ENCODE data around the gene SMC2.

The SMC2 gene

GRCh38 chr9:104093647-104094533, at the start of gene SMC2:
TSS of gene SMC2 (plus strand) at chr9:104094309. CDS start at chr9:104095385, 1,076 bp downstream.
- 0 out of 2 replicates have a peak, but pooled peaks have one; percentile 27 for TF ChIP-seq FOXM1 (IDR thresholded peaks at IDR 0.05; ENCODE audit: borderline replicate concordance, low read depth)
- TF ChIP-seq, protein P1, sequence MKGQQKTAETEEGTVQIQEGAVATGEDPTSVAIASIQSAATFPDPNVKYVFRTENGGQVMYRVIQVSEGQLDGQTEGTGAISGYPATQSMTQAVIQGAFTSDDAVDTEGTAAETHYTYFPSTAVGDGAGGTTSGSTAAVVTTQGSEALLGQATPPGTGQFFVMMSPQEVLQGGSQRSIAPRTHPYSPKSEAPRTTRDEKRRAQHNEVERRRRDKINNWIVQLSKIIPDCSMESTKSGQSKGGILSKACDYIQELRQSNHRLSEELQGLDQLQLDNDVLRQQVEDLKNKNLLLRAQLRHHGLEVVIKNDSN (IDR thresholded peaks at IDR 0.05) = no peak
- no peak for TF ChIP-seq NFIC (IDR thresholded peaks at IDR 0.05)
- peak; percentile 63 for TF ChIP-seq YY1 (IDR thresholded peaks at IDR 0.05; ENCODE audit: low read depth)
- no peak for TF ChIP-seq CEBPB (IDR thresholded peaks at IDR 0.05)
- no peak for TF ChIP-seq EP300 (IDR thresholded peaks at IDR 0.05; ENCODE audit: borderline replicate concordance)
- TF ChIP-seq TAF1 (IDR thresholded peaks at IDR 0.05; ENCODE audit: low read depth) = peak; percentile 85
- TF ChIP-seq ZBTB7A (IDR thresholded peaks at IDR 0.05; ENCODE audit: low read depth) = no peak
- TF ChIP-seq CREB1 (IDR thresholded peaks at IDR 0.05; ENCODE audit: low read depth) = no peak
- peak; percentile 8; the same call in 1 of the 2 replicates for TF ChIP-seq TCF12 (IDR thresholded peaks at IDR 0.05; ENCODE audit: low read depth)
- no peak for TF ChIP-seq RAD21 (IDR thresholded peaks at IDR 0.05; ENCODE audit: low read depth)
- TF ChIP-seq TEAD4 (IDR thresholded peaks at IDR 0.05) = no peak
- no peak for TF ChIP-seq EGR1 (IDR thresholded peaks at IDR 0.05)
- no peak for TF ChIP-seq REST (IDR thresholded peaks at IDR 0.05; ENCODE audit: low read depth)
- peak; percentile 57 for TF ChIP-seq MAX (IDR thresholded peaks at IDR 0.05)

DNA sequence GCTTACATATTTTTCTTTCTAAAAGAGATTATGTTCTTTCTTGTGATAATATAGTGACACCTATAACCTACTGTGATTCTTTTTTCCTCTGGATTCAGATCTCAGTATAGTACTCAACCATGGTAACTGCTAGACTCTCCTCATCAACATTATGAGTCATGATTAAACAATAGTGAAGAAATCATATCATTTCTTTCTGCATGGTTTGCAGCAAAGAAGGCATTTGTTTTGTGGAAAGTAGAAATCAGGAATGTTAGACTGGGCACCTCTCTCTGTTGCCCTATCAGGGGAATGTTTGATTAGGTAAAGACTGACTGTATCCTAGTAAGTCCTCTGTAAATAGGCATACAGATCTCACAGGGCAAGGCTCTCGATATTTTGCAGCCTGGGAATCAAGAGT, 25.6 kb upstream of the SMC2 start:
- TF ChIP-seq REST (IDR thresholded peaks at IDR 0.05; ENCODE audit: low read depth) = no peak
- no peak for TF ChIP-seq RAD21 (IDR thresholded peaks at IDR 0.05; ENCODE audit: low read depth)
- no peak for TF ChIP-seq TCF12 (IDR thresholded peaks at IDR 0.05; ENCODE audit: low read depth)

GRCh38 chr9:104069288-104069687, 24.8 kb upstream of the SMC2 start:
- TF ChIP-seq NFIC (IDR thresholded peaks at IDR 0.05) = no peak
- TF ChIP-seq, protein P1 (IDR thresholded peaks at IDR 0.05) = no peak
- no peak for TF ChIP-seq TCF12 (IDR thresholded peaks at IDR 0.05; ENCODE audit: low read depth)
- no peak for TF ChIP-seq FOXM1 (IDR thresholded peaks at IDR 0.05; ENCODE audit: borderline replicate concordance, low read depth)
- no peak for TF ChIP-seq CREB1 (IDR thresholded peaks at IDR 0.05; ENCODE audit: low read depth)
- no peak for TF ChIP-seq YY1 (IDR thresholded peaks at IDR 0.05; ENCODE audit: low read depth)
- no peak for TF ChIP-seq TAF1 (IDR thresholded peaks at IDR 0.05; ENCODE audit: low read depth)
- TF ChIP-seq MAX (IDR thresholded peaks at IDR 0.05) = no peak
- no peak for TF ChIP-seq EP300 (IDR thresholded peaks at IDR 0.05; ENCODE audit: borderline replicate concordance)
- TF ChIP-seq RAD21 (IDR thresholded peaks at IDR 0.05; ENCODE audit: low read depth) = no peak
- no peak for TF ChIP-seq REST (IDR thresholded peaks at IDR 0.05; ENCODE audit: low read depth)
- TF ChIP-seq TEAD4 (IDR thresholded peaks at IDR 0.05) = no peak
- TF ChIP-seq EGR1 (IDR thresholded peaks at IDR 0.05) = no peak

DNA sequence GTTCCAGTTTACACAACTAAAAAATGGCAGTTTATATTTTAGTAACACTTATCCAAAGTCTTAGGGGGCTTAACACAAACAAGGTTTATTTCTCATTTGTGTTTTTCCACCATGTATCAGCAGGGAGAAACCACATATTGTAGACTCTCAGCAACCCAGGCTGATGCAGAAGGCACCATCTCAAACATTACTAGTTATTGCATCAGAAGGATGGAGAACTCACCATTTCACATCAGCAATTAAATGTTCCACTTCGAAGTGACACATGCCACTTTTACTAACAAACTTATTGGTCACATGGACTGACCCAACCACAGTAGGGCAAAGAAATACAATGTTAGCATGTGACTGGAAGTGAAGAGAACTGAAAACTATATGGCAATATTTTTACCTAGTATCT, 22.5 kb upstream of the SMC2 start:
- TF ChIP-seq REST (IDR thresholded peaks at IDR 0.05; ENCODE audit: low read depth) = no peak
- TF ChIP-seq, protein P1 (IDR thresholded peaks at IDR 0.05) = no peak
- no peak for TF ChIP-seq EGR1 (IDR thresholded peaks at IDR 0.05)
- no peak for TF ChIP-seq CEBPB (IDR thresholded peaks at IDR 0.05)
- TF ChIP-seq FOXM1 (IDR thresholded peaks at IDR 0.05; ENCODE audit: borderline replicate concordance, low read depth) = no peak
- no peak for TF ChIP-seq TCF12 (IDR thresholded peaks at IDR 0.05; ENCODE audit: low read depth)
- no peak for TF ChIP-seq TEAD4 (IDR thresholded peaks at IDR 0.05)
- TF ChIP-seq EP300 (IDR thresholded peaks at IDR 0.05; ENCODE audit: borderline replicate concordance) = no peak
- TF ChIP-seq ZBTB7A (IDR thresholded peaks at IDR 0.05; ENCODE audit: low read depth) = no peak
- no peak for TF ChIP-seq CREB1 (IDR thresholded peaks at IDR 0.05; ENCODE audit: low read depth)

All from Ishikawa (cell line).